ENCODE data around the gene IFIT3.

DNA sequence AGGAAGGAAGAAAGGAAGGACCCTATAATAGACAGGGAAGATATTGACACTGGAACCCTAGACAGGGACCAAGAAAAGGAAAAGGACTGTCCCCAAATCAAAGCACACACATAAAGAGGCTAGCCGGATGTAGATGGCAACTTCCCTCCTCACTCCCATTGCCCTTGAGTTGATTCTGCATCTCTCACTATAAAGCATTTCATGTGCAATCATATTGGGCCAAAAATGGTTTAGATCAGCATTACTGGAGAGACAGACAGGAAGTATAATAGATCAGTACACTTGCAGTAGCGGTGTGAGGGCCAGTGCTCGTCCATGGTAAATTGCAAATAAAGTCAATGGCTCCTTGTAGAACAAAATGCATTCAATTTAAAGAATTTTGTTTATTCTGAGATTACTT, 8.4 kb downstream of the IFIT3 start:
- TF ChIP-seq CTCF (IDR thresholded peaks at IDR 0.05) (no peak), POLR2AphosphoS5 (IDR thresholded peaks at IDR 0.05) (no peak), EP300 (IDR thresholded peaks at IDR 0.05) (no peak), POLR2A (IDR thresholded peaks at IDR 0.05) (no peak)
